Fibroblast of skin of left quadriceps (primary cell): ENCODE data around the gene RAPGEF5.
A peak's percentile ranks its signal among the peaks of the same experiment; 100 is the strongest.
"Not testable (repeated sequence)": the region's sequence is repeated elsewhere in the genome, so short reads cannot be mapped to it uniquely, and the experiment has no call there.

ENCODE experiments used
- DNase-seq, 2 experiments: peaks; one replicate each; pipeline ENCODE4 v3.0.0-alpha.2; 2013; ENCODE audit warnings: low read depth in 2 of 2

RAPGEF5 gene

DNA sequence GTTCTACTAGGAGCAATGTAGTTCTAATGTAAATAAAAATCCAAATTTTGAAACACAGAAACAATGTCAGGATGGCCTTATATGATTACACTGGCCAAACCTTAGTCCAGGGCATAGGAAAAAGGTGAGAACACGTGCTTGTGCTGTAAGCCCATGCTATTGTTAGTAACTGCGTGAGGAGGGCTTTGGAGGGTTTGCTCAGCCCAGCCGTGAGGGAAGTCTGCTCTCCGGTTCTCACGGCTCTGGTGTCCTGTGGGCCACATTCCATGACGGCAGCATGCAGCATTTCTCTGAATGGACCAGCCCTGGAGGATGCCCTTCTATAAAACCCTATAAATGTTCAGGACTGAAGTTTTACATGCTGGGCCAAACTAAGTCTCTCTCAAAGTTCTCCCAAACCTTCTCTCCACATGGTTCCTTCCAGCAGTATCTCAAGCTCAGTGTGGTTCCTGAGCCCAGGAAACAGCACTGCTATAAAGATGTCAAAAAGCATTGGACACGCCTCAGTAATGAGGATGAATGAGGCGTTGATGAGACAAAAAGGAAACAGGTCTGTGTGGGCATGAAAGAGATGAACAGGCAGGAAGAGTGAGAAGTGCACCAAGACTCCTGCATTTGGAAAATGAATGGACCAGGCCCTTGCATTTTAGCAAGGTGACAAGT is 236.4 kb downstream of the RAPGEF5 start:
- no peak for DNase-seq

DNA sequence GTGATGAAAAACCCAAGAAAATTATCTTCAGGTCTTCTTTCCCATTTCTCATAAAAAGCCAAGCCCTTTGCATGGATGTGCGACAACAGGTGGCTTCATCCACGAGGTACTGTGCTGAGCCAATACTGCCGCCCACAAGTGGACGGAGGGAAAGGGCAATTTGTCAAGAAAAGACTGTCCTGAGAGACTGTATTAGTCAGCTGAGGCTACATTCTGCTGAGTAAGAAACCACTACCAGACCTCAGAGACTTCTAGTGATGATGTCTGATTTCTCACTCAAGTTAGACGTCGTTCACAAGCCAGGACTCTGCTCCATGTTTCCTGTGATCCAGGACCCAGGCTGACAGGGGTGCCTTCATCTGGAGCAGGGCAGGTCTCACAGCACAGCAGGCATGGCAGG is 239.7 kb downstream of the RAPGEF5 start:
- no peak for DNase-seq

DNA sequence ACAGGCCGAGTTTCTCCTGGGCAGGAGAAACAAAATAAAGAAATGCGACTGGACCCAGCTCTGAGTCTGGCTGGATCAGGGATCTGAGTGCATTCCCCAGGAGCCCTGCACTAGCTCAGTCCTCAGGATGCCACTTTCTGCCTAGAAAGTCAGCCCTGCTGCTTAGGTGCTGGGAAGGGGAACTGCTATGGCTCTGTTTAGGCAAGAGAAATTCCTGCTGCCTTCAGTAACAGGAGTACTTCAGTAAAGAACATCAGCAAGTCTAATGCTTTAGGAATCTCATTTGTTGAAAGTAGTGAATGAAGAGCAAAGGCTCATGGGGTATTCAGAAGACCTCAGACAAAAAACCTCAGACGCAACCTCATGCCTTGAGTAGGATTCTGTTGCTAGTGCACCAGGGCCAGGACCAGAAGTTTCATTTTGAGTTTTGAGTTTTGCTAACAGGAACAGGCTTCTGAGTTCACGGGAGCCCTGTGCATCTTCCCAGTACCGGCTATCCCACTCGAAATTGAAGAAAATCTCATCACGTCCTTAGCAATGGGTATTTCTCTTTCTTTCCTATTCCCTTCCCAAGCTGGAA is 240.4 kb downstream of the RAPGEF5 start:
- no peak for DNase-seq

DNA sequence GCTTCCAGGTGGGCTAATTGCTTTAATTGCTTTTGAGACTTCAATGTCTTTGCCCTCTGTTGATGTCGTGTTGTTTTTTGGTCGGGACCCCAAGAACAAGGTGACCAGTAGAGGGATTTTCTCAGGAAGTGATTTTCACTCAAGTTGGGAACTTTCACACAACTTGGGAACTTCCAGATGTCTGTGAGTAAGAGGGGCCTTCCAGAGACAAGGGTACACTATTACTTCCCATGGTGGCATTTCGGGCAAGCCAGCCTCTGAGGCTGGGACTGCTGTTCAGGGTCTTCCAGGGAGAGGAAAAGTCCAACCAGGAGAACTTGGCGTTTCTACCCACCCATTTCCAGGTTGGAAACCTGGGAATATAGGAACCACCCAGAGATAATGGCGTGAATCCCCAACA is 241.3 kb downstream of the RAPGEF5 start:
- DNase-seq = no peak

DNA sequence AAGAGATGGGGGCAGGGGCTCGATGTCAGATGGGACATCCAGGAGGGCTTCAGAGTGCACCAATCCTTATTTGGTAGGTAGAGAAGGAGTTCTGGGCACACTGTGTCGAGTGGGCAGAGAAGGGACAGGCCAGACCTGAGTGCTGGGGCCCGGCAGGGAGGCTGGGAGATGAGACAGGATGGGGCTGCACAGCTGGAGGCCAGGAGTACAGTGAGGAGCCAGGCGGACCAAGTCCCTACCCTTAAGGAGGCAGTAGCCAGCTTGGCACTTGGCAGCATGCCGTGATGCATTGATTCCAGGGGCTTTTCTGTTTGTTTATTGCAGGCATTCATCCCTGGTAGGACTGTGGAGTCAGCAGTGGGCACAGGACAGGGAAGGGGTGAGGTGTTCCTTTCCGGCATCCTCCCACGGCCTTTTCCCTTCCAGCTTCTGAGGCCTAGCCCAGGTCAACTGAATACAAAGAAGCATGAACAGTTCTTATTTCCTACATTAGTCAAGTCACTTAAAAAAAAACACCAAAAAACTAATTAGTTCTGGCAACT is 242.4 kb downstream of the RAPGEF5 start:
- DNase-seq = no peak

DNA sequence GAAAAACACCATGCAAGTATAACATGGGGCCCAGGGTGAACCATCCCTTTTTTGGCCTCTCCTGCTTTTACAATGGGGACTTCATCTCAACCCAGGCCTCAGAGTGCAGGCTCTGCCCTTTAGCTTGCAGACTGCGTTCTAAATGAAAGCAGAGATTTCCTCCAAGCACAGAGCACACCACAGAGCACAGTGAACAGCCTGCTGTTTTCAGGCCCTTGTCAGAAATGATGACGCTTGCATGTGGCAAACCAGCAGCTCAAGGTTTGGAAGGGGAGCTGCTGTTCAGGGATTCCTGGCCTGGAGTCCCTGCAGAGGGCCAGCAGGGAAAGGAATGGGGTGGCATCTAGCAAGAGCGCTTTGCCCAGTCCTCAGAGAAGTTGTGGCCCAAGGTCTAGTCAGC is 243.9 kb downstream of the RAPGEF5 start:
- DNase-seq = no peak

DNA sequence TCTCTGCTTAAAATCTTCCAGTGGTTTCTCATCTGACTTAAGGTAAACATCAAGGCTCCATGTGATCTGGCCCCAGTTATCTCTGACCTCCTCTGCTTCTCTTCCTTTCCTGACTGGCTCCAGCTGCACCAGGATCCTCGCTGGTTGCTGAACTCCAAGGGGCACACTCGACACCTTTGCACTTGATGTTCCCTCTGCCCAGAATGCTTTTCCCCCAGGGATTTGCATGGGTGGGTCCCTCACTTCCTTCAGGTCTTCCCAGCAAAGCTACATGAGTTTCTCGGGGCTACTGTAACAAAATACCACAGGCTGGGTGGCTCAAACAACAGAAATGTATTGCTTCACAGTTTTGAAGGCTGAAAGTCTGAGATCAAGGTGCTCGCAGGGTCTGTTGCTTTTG is 245.3 kb downstream of the RAPGEF5 start:
- DNase-seq = no peak

DNA sequence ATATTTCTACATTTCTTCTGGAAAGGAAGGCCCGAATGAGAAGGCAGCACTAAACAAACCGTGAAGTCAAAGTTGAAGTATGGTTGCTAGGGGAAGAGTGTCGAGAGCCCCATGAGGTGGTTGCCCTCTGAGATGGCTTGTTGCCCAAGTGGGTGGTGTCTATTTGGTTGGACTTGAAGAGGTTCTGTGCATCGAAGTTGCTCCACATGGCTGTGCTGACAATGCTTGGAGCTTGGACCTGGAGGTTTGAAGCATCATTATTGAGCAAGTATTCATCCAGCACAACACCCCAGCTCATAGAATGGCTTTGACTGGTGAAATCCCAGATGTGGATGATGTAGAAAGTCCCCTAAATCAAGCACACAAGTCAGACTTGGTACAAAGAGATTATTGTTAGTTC is 246.1 kb downstream of the RAPGEF5 start:
- DNase-seq = no peak

DNA sequence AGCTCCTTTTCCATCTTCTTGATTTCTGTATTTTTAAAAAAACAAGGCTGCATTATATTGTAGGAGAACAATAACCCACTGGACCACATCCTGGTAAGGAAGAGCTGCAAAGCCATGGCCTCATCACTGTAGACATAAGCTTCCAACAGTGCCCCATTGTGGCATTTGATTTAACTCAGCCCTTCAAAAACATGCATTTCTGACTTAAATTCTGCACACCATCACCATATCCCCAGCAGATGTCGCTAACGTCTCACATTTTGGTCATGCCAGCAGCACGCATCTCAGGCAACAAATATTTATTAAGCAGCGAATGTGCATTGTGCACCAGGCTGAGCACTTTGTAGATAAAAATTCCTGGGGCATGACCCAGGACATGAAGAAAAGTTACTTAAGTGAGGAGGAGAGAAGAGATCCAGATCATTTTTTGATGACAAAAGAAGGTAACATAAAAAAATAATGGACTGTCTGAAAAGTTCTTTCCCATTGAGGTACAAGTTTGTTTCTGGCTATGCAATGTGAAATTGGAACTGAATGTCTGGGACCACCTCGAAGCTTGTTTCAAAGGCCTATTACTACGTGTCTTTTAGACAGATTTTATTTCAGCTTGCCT is 246.6 kb downstream of the RAPGEF5 start:
- DNase-seq = peak; percentile 56 to 62

DNA sequence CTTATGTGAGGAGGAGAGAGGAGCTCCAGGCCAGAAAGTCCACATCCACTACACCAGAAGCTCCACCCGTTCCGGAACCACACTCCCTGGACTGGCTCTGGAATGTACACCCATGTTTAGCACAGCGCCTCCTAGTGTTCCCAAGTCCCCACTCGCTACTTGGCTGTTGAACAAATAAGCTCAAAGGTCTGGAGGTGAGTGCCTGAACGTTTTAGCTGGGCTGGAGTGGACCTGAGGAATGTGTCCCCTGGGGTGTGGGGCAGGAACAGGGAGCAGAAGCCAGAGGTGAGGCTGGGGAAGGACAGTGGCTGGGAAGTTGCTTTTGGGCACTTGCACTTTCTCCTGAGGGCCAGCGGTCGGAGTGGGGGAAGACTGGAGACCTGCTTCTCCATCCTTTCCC is 247.2 kb downstream of the RAPGEF5 start:
- no peak for DNase-seq

DNA sequence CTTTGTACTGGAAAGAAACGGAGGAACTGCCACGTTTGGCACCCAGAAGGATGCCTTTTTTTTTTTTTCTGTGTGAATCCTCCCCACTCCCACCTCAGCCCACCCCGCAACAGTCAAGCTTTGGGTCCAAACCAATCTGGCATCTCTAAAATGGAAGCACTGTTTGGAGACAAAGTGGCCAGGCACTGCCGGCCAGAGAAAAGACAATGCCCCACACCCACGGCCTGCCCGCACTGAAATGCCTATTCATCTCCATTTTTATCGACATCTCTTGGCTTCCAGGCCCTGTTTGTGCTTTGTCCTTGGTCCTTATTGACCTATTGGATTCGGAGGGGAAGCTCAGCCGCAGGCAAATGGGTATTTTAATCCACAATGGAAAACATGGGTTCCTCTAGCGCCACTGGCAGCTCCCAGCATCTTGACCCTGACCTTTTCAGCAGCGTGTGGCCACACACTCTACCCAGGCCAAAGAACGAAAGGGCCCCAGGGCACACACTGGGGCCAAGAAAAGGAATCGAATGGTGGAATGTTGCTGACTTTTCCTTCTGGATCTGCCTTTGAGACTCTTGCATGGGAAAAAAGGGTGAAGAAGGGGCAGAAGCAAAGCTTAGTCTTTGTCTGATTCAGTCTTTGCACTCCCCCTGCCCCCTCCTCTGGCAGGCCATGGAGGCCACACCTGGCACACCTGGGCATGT is 248.7 kb downstream of the RAPGEF5 start:
- DNase-seq = no peak

DNA sequence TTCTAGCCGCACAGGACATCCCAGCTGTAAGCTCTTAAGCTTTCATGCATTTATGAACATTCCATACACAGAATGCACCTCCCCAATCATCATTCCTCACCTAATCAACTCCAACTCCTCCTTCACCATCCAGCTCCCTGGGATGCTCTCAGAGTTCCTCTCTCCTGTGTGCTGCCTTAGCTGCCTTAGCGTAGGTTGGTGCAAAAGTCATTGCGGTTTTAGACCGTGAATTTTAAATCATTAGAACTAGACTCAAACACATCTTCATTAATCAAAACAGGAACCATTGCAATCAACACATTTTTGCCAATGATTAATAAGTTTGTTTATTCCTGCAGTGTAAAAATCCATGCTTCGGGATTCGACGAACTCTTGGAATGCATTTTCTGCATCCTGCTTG is 251.4 kb downstream of the RAPGEF5 start:
- no peak for DNase-seq

DNA sequence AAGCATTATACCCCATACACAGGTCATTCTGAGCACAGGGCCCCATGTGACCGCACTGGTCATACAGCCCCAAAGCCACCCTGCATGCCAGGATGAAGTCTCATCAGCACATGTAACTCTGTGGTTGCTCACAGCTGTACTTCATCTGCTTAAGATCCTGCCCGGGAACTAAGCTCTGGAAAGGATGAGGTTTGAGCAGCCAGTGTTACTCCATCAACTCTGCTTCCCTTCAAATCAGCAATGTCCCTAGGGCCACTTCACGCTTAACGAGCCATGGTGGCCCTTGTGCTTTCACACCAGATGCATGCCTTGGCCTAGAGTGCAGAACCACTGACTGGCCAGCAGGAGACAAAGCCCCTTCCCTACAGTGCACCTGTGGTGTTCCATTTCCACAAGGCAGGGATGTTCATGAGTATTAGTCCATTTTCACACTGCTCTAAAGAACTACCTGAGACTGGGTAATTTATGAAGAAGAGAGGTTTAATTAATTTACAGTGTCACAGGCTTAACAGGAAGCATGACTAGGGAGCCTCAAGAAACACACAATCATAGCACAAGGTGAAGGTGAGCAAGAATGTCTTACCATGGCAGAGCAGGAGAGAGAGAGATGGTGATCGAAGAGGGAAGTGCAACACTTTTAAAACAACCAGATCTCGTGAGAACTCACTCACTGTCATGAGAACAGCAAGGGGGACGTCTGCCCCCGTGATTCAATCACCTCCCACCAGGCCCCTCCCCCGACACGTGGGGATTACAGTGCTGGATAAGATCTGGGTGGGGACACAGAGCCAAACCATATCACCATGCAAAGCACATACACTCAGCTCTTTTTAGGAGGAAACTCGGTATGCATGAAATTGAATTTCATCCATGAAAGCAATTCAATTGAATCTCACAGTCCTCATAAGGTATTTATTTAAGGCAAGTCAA is 262.3 kb downstream of the RAPGEF5 start:
- DNase-seq = no peak

DNA sequence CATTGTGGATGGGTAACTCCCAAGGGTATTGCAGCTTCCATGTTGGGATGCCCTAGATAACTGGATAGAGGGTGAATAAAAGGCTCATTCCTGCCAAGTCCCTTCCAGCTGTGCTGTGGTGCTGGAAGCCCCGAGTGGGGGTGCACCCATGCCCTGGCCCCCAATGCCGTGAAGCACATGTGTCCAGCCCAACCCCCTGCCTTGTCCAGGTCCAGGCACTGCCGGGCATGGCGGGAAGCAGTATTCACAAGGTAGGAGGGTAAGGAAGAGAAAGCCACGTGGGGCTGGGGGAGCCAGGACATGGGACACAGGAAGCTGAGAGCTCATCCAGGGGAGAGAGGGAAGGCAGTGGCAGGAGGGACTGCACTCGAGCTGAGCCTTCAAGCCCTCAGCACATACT is 263.0 kb downstream of the RAPGEF5 start:
- no peak for DNase-seq

DNA sequence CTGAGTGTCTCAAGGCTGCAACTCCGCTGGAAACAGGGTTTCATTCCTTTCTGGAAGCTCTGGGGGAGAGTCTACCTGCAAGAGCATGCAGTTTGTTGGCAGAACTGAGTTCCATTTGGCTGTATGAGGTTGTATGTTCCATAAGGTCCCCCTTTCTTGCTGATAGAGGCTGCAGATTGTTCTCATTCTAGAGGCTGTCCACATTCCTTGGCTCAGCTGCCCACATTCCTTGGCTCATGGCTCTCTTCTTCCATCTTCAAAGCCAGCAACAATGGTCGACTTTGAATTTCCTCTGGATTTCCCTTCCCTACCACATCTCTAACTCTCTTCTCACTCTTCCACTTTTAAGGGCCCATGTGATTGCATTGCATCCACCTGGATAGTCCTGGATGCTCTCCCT is 264.0 kb downstream of the RAPGEF5 start:
- DNase-seq = no peak

DNA sequence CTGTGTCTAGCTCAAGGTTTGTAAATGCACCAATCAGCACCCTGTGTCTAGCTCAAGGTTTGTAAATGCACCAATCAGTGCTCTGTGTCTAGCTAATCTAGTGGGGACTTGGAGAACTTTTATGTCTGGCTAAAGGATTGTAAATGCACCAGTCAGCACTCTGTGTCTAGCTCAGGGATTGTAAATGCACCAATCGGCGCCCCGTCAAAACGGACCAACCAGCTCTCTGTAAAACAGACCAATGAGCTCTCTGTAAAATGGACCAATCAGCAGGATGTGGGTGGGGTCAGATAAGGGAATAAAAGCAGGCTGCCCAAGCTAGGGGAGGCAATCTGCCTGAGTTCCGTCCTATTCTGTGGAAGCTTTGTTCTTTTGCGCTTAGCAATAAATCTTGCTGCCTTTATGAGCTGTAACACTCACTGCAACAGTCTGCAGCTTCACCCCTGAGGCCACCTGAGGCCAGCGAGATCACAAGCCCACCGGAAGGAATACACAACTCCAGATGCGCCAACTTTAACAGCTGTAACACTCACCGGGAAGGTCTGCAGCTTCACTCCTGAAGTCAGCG is 265.9 kb downstream of the RAPGEF5 start:
- DNase-seq = not testable (repeated sequence)

DNA sequence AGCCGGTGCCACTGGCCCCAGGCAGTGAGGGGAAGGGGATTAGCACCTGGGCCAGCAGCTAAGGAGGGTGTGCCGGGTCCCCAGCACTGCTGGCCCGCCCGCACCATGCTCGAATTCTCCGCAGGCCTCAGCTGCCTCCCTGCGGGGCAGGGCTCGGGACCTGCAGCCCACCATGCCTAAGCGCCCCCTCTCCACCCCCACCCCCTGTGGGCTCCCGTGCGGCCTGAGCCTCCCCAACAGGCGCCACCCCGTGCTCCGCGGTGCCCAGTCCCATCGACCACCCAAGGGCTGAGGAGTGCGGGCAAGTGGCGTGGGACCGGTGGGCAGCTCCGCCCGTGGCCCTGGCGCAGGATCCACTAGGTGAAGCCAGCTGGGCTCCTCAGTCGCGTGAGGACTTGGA is 266.4 kb downstream of the RAPGEF5 start:
- no peak for DNase-seq

DNA sequence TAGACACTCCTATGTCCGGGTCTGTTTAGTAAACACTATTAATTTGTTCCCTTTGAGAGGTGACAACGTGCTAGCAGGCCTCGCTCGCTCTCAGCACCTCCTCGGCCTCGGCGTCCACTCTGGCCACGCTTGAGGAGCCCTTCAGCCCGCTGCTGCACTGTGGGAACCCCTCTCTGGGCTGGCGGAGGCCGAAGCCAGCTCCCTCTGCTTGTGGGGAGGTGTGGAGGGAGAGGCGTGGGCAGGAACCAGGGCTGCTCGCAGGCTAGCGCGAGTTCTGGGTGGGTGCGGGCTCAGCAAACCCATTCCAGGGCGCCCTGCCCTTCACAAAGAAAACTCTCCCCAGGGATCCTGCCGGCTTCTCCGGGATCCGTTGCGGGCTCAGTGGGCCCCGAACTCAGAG is 266.8 kb downstream of the RAPGEF5 start:
- DNase-seq = no peak

DNA sequence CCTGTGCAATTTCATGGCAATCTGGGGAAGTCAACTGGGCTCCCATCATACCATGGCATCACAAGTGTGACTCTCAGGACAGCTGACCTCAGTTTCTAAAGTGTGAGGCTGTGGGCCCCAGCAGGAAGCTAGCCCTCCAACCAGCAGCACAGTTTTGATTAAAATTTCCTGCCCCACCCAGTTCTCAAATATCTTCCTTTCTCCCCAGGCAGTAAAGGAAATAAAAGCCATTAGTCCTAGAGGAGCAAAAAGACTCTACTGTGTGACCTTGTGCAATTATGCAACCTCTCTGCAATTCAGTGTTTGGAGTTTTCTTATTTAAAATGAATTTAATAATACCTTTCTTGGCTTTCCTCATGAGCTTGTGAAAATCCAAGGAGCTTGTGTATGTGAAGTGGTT is 268.1 kb downstream of the RAPGEF5 start:
- DNase-seq = no peak

DNA sequence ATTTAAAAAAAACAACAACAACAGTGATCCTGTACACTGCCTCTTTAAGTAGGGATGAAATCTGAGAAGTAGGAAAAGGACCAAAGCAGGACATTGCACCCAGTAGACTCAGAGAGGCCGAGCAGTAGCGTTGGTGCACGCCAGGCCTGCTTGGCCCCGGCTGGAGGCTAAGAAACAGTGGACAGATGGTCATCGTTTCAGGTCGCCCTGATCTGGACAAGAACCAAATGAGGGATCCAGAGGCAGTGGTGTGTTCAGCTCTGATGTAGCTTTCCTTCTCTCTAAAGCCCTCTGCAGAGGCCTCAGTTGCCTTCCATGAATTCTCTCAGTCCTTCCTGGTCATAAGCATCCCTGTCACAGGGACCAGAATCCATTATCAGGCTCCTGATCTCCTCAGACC is 269.1 kb downstream of the RAPGEF5 start:
- DNase-seq = no peak

DNA sequence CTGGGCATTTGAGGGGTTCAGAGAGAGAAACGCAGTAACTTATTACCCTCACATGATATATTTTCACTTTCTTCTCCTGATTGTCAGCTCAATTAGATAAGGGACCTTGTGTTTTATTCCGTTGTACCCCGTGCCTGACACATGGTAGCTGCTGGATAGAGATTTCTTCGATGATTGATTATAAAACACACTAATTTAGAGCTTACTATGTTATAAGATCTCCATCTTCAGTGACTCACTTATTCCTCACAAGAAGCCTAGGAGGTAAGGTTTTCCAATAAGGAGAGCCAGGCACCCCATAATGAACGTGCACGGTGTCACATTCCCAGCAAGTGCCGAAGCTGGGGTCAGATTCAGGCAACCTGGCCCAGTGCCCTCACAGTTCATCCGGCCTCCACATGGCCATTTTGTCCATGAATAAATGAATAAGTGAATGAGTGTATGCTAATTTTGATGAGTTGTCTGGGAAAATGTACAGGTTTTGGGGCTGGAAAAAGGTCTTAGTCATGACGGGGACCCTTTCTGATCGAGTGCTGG is 273.2 kb downstream of the RAPGEF5 start:
- no peak for DNase-seq
